Naive thymus-derived CD8-positive, alpha-beta T cell (primary cell): ENCODE measurements around the gene SNRNP200. TPM values are rescaled to one million over a fixed set of nuclear protein-coding genes. Genes with fewer than 3 reads are reported as not detected.

ENCODE experiments used
- ATAC-seq, 2 donors: fragments of 150-1000 bp; cut with Tn5 transposase in 1 of 2; sonication (Bioruptor Pico), chemical (Tn5 transposase) in 1 of 2; 1 replicate in 1 of 2; 2 replicates in 1 of 2; pipeline ENCODE4 v1.10.0; 2021; ENCODE audit warnings: mild to moderate bottlenecking in 2 of 2, moderate library complexity in 2 of 2
- POLR2A ChIA-PET: fragments of 350-600 bp; sonication (Branson Sonifier 250); formaldehyde crosslinking; loops from one replicate; lab custom pipeline; 2021; ENCODE audit warnings: antibody characterized with exemption; lab: Charles Lee
- DNase-seq, 10 donors: peaks; one replicate each; pipeline versions ENCODE4 v3.0.0 to v3.0.0-alpha.2; 2020 to 2022
- H3K27ac Mint-ChIP-seq, 10 donors: one replicate each; pipeline ENCODE4 v1.8.0; 2020 to 2022; ENCODE audit warnings: mild to moderate bottlenecking in 10 of 10, mixed read lengths in 10 of 10, moderate library complexity in 4 of 10, inconsistent platforms in 1 of 10
- H3K27me3 Mint-ChIP-seq, 5 donors: one replicate each; pipeline ENCODE4 v1.8.0; 2021 to 2022; ENCODE audit warnings: mixed read lengths in 5 of 5
- H3K36me3 Mint-ChIP-seq, 3 donors: one replicate each; pipeline ENCODE4 v1.8.0; 2020 to 2022; ENCODE audit warnings: mixed read lengths in 3 of 3, mild to moderate bottlenecking in 2 of 3, inconsistent platforms in 1 of 3
- H3K4me1 Mint-ChIP-seq, 4 donors: one replicate each; pipeline ENCODE4 v1.8.0; 2021 to 2022; ENCODE audit warnings: mixed read lengths in 4 of 4
- H3K4me3 Mint-ChIP-seq, 10 donors: one replicate each; pipeline ENCODE4 v1.8.0; 2020 to 2022; ENCODE audit warnings: mild to moderate bottlenecking in 10 of 10, mixed read lengths in 10 of 10, moderate library complexity in 6 of 10, inconsistent platforms in 1 of 10
- H3K9me3 Mint-ChIP-seq, 9 donors: one replicate each; pipeline ENCODE4 v1.8.0; 2020 to 2022; ENCODE audit warnings: mixed read lengths in 9 of 9, mild to moderate bottlenecking in 3 of 9, inconsistent platforms in 1 of 9, moderate library complexity in 1 of 9
- polyA plus RNA-seq, 3 donors: library from polyadenylated mRNA; unstranded; fragments of 300-500 nt; fragmentation: Illumina TruSeq; gene quantifications; one replicate each; pipeline ENCODE4 v1.2.3, GENCODE V29; 2021
- total RNA-seq, 8 experiments: library from RNA in 2 of 8; stranded (reverse) in 2 of 8; gene quantifications; one replicate each; pipeline ENCODE4 v1.2.3 and lab custom pipeline; 2021 to 2026

Gene SNRNP200
- total and polyA plus RNA-seq, 5 experiments from 2014 or later, result 61.8 to 246 (median 111) TPM

- Mint-ChIP-seq H3K4me1 (peaks cover 27 to 47% (median 42%) of the 10 kb centered on the region in 4 donors), H3K27ac (peak overlapping the region; percentile 41 to 91 (median 86)), H3K36me3 (peaks cover 0 to 66% (median 2%) of the 10 kb centered on the region in 3 donors), H3K9me3 (no peaks in the 10 kb centered on the region), H3K27me3 (no peaks in the 10 kb centered on the region), H3K4me3 (peak overlapping the region; percentile 67 to 96 (median 86))
- peak in 9 of 10 donors; percentile 15 to 38 (median 31) for DNase-seq
- ATAC-seq, result no peak
- POLR2A ChIA-PET, result interaction anchor here (0.6 to 2.3 kb wide), 7 partner anchors 9 to 121 kb away, joined by 3 to 18 read pairs (median 5); partner anchors contain the start of genes SNRNP200 and STARD7
Observed at GRCh38 chr2:96267159-96267971, 38.0 kb downstream of the SNRNP200 start.

GRCh38 chr2:96265840-96266679, 39.3 kb downstream of the SNRNP200 start, which contains the start of the genes CIAO1 and TMEM127:
Gene CIAO1, plus strand, starts transcription at chr2:96266225. Its CDS starts 126 bp downstream, at chr2:96266351.
Gene TMEM127, minus strand, starts transcription at chr2:96265997. Its CDS starts 616 bp downstream, at chr2:96265381.
- POLR2A ChIA-PET, result interaction anchor here (0.5 to 2.3 kb wide), 6 partner anchors 10 to 274 kb away, joined by 3 to 18 read pairs (median 4); partner anchors contain the start of genes SNRNP200 and STARD7
- Mint-ChIP-seq H3K27ac (peak within 1 kb of the TSS; percentile 87 to 98 (median 94)), H3K4me1 (peaks cover 27 to 59% (median 51%) of the 10 kb centered on the region in 4 donors), H3K9me3 (no peaks in the 10 kb centered on the region), H3K4me3 (peak within 1 kb of the TSS; percentile 89 to 99 (median 96)), H3K27me3 (no peaks in the 10 kb centered on the region), H3K36me3 (peaks cover 0 to 60% (median 2%) of the 10 kb centered on the region in 3 donors)
- peak; percentile 92 for ATAC-seq
- DNase-seq, result peak; percentile 93 to 98 (median 97)

DNA sequence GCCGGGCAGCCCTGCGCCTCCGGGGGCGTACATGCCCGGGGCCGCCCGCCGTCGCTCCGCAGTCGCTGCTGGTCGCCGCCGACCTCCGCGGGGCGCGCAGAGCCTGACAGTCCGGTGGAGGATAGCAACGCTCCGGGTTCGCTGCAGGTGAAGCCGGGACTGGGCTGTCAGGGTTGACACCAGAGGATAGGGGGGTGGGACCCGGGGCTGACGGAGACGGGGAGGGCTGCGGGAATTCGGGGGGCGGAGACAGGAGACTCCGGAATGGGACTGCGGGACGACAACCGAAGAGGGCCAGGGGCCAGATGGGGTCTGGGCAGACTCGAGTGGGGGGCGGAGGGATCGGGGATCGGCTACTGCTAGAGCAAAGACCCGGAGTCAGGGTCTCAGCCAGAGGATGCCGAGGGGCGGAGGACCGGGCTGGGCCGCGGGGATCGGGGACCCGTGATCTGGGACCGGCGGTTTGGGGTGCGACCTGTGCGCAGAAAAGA, 40.0 kb downstream of the SNRNP200 start:
- Mint-ChIP-seq H3K36me3 (peaks cover 0 to 59% (median 2%) of the 10 kb centered on the region in 3 donors), H3K27ac (peak overlapping the region in 8 of 10 donors; percentile 82 to 98 (median 93)), H3K4me1 (peaks cover 33 to 66% (median 58%) of the 10 kb centered on the region in 4 donors), H3K27me3 (no peaks in the 10 kb centered on the region), H3K4me3 (peak overlapping the region; percentile 89 to 99 (median 96)), H3K9me3 (no peaks in the 10 kb centered on the region)
- POLR2A ChIA-PET, result interaction anchor here (0.5 to 1.5 kb wide), 7 partner anchors 9 to 275 kb away, joined by 3 to 8 read pairs (median 3); partner anchors contain the start of gene STARD7
- DNase-seq (peak in 6 of 10 donors; percentile 31 to 68 (median 38)), ATAC-seq (peak; percentile 22 to 34)

DNA sequence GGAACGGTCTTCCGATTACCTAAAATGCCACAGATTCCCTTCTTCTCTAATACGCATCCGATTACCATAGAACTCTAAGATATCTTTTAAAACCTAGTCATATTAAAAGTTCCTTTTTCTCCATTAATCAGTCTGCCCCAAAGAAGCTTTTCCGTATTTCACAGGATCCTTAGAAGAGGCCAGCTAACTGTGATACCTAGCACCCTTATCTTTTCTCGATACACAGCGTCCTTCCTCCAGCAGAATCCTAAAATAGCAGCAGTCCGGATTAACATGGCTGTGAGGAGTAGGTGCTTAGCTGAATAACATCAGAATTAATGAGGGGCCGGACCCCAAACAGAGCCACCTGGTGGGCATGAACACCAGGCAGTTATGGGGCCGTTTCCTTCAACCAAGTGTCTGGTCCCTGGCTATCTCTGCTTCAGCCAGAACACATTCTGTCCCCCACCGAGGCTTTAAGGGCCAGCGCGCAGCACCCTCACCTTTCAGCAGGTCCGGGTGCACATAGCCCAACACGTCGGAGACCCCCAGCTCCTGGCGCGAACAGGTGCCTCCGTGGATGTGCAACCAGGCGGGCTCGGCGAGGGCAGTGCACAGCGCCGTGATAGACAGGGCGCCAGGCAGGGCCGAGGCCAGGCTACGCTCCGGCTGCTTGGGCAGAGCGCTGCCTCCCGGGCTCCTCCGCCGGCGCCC, 40.5 kb downstream of the SNRNP200 start:
- peak in 1 of 2 donors; percentile 3 for ATAC-seq
- Mint-ChIP-seq H3K27me3 (no peaks in the 10 kb centered on the region), H3K4me3 (peak overlapping the region; percentile 78 to 91 (median 88)), H3K36me3 (peaks cover 0 to 54% (median 2%) of the 10 kb centered on the region in 3 donors), H3K27ac (peak overlapping the region; percentile 30 to 94 (median 86)), H3K9me3 (no peaks in the 10 kb centered on the region), H3K4me1 (peaks cover 33 to 72% (median 63%) of the 10 kb centered on the region in 4 donors)
- POLR2A ChIA-PET, result interaction anchor here (0.6 to 1.5 kb wide), 8 partner anchors 8 to 276 kb away, joined by 3 to 8 read pairs (median 4); partner anchors contain the start of gene STARD7
- peak in 6 of 10 donors; percentile 15 to 39 (median 26) for DNase-seq

- Mint-ChIP-seq H3K27ac (peak overlapping the region in 8 of 10 donors; percentile 30 to 91 (median 76)), H3K9me3 (no peaks in the 10 kb centered on the region), H3K4me3 (peak overlapping the region; percentile 78 to 91 (median 88)), H3K36me3 (peaks cover 0 to 47% (median 2%) of the 10 kb centered on the region in 3 donors), H3K27me3 (no peaks in the 10 kb centered on the region), H3K4me1 (peaks cover 37 to 79% (median 71%) of the 10 kb centered on the region in 4 donors)
- POLR2A ChIA-PET, result interaction anchor here (0.7 to 1.5 kb wide), 9 partner anchors 8 to 121 kb away, joined by 3 to 8 read pairs (median 5); partner anchors contain the start of genes NCAPH and STARD7
- no peak for DNase-seq
- no peak for ATAC-seq
Observed at GRCh38 chr2:96264086-96264485, 41.3 kb downstream of the SNRNP200 start.

- H3K27ac Mint-ChIP-seq, result peak overlapping the region in 5 of 10 donors; percentile 44 to 78 (median 65)
- peak overlapping the region in 2 of 10 donors; percentile 14 to 41 for H3K4me3 Mint-ChIP-seq
- POLR2A ChIA-PET, result interaction anchor here (0.6 to 3.4 kb wide), 4 partner anchors 16 to 77 kb away, joined by 3 to 23 read pairs (median 4); partner anchors contain the start of gene STARD7
- no peak for DNase-seq
- peaks cover 33 to 84% (median 77%) of the 10 kb centered on the region in 4 donors for H3K4me1 Mint-ChIP-seq
- H3K27me3 Mint-ChIP-seq, result no peaks in the 10 kb centered on the region
- H3K36me3 Mint-ChIP-seq, result peaks cover 0 to 40% (median 4%) of the 10 kb centered on the region in 3 donors
- no peak for ATAC-seq
- no peaks in the 10 kb centered on the region for H3K9me3 Mint-ChIP-seq
Observed at GRCh38 chr2:96262306-96262705, 43.0 kb downstream of the SNRNP200 start.

DNA sequence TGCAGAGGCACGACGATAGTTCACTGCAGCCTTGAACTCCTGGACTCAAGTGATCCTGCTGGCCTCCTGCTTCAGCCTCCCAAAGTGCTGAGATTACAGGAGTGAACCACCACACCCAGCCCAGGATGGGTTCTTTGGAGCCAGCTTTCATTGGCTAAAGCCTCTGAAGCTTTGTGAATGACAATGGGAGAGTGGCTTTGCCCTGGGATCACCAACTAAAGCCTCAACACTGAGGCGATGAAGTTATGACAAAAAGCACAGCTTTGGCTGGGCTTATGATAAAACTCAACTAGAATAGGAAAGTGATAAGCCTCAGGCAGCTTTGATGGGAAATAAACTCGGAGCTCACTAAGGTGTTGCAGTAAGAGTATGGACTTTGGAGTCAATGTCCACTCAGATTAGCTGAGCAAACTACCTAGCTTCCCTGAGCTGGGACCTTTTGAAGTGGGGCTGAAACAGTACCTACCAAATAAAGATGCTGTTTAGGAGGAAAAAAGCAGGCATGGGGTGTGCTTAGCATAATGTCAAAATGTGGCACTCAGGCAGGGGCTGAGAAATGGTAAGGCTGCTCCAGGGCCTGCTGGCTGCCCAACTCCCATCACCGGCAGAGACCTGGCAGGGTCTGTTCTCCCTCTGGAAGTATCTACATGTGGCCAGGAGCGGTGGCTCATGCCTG, 43.9 kb downstream of the SNRNP200 start:
- Mint-ChIP-seq H3K4me1 (peaks cover 34 to 85% (median 78%) of the 10 kb centered on the region in 4 donors), H3K27me3 (no peaks in the 10 kb centered on the region), H3K27ac (peak overlapping the region in 7 of 10 donors; percentile 11 to 96 (median 80)), H3K4me3 (peak overlapping the region in 1 of 10 donors; percentile 14), H3K36me3 (peaks cover 0 to 37% (median 4%) of the 10 kb centered on the region in 3 donors), H3K9me3 (no peaks in the 10 kb centered on the region)
- DNase-seq, result no peak
- ATAC-seq, result no peak
- POLR2A ChIA-PET, result interaction anchor here (0.6 to 3.4 kb wide), 3 partner anchors 15 to 53 kb away, joined by 3 to 23 read pairs (median 4); partner anchors contain the start of gene STARD7

DNA sequence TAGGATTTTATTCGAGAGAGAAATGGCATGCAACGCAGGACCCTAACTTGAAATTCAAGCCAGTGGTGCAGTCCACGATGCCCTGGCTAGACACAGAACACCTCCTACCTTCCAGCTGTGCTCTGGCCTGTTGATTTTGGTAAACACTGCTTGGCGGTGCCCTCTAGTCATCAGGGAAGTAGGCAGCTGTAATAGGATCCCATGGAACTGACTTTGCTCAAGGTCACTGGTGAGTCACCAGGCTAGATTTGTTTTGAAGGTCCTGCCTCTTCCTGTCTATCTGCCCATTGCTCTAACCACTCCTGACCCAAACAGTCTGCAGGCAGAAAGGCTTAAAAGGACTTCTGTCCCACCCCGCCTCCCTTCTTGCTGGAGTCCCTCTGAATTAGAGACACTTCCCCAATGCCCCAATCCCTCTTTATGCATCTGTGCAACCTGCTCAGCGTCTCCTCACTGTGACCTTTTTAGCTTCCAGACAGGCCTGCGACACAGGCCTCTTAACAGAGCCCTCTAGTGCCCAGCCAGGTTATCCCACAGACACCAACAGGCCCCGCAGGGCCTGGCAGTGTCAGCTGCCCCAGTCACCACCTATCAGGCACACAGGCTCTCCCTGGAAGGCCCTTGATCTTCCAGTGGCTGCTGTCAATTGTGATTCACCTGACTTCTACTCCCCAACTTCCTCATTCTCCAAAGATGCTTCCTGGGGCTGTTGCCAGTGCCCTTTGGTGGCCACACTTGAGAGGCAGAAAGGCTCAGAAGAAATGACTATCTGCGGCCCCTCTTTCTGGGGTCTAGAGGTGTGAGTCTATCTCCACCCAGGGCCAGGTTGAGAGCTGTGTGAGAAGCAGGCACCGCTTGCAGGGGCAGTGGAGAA, 44.7 kb downstream of the SNRNP200 start:
- Mint-ChIP-seq H3K27ac (peak overlapping the region; percentile 21 to 96 (median 80)), H3K9me3 (no peaks in the 10 kb centered on the region), H3K36me3 (peaks cover 0 to 36% (median 4%) of the 10 kb centered on the region in 3 donors), H3K27me3 (no peaks in the 10 kb centered on the region), H3K4me1 (peaks cover 32 to 91% (median 79%) of the 10 kb centered on the region in 4 donors), H3K4me3 (peak overlapping the region in 9 of 10 donors; percentile 7 to 61 (median 36))
- ATAC-seq, result peak; percentile 20 to 55
- DNase-seq, result peak in 5 of 10 donors; percentile 13 to 38 (median 28)
- POLR2A ChIA-PET, result interaction anchor here (0.6 to 3.4 kb wide), 3 partner anchors 14 to 105 kb away, joined by 3 to 23 read pairs (median 4); partner anchors contain the start of gene STARD7

DNA sequence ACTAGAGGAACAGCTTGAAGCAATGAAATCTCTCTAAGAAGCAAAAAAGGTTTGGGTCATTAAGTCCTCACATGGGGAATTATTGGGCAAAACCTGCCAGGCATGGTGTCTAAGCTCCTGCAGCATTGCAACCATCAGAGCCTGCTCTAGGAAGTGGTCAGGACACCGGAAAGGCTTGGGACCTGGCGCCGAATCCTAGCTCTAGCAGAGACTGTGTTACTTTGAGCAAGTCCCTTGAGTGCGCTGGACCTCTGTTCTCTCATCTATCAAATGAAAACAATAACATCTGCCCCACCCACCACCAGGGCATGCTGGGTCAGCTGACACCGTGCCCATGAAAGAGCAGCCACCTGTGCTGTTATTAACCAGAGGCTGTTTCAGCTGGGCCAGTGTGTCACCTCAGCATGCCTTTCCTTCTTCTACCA, 45.8 kb downstream of the SNRNP200 start:
- peaks cover 0 to 43% (median 4%) of the 10 kb centered on the region in 3 donors for H3K36me3 Mint-ChIP-seq

More for the DNA sequence above, 45.8 kb downstream of the SNRNP200 start:
- POLR2A ChIA-PET, result interaction anchor here (0.5 to 3.4 kb wide), 5 partner anchors 14 to 422 kb away, joined by 3 to 23 read pairs (median 3); partner anchors contain the start of gene STARD7
- Mint-ChIP-seq H3K4me1 (peaks cover 35 to 97% (median 86%) of the 10 kb centered on the region in 4 donors), H3K9me3 (no peaks in the 10 kb centered on the region), H3K4me3 (peak overlapping the region in 2 of 10 donors; percentile 24 to 58), H3K27me3 (no peaks in the 10 kb centered on the region), H3K27ac (peak overlapping the region; percentile 20 to 96 (median 75))
- DNase-seq, result no peak
- no peak for ATAC-seq
